HepG2 (cell line): Measurements from ENCODE around the gene NEURL1B. TPM values are rescaled to one million over a fixed set of nuclear protein-coding genes. Genes with fewer than 3 reads are reported as not detected.
A peak's percentile ranks its signal among the peaks of the same experiment; 100 is the strongest.

Experiments
- ESRRA ChIP-seq: sonication (generic); formaldehyde crosslinking; IDR thresholded peaks from 2 replicates; pipeline ENCODE4 v1.5.1; 2020; ENCODE audit warnings: mild to moderate bottlenecking, low read depth, missing genetic modification reagents
- FOXA3 ChIP-seq: IDR thresholded peaks from 2 replicates; pipeline ENCODE4 v1.6.1; 2016; ENCODE audit warnings: missing genetic modification reagents, missing compliant biosample characterization
- KAT7 ChIP-seq: IDR thresholded peaks from 2 replicates; pipeline ENCODE4 v1.6.1; 2018; ENCODE audit warnings: borderline replicate concordance, missing compliant biosample characterization
- NCOR1 ChIP-seq: fragments of 200-600 bp; sonication (generic); IDR thresholded peaks from 2 replicates; pipeline ENCODE4 v1.7.0; 2017; ENCODE audit warnings: antibody characterized with exemption, low read length, borderline replicate concordance
- SP4 ChIP-seq: sonication (generic); formaldehyde crosslinking; IDR thresholded peaks from 2 replicates; pipeline ENCODE4 v1.8.1; 2023; ENCODE audit warnings: mild to moderate bottlenecking, missing genetic modification reagents
- YEATS4 ChIP-seq: sonication (generic); formaldehyde crosslinking; IDR thresholded peaks from 2 replicates; pipeline ENCODE4 v1.4.0; 2020; ENCODE audit warnings: missing genetic modification reagents, borderline replicate concordance
- ZNF570 ChIP-seq: sonication (generic); formaldehyde crosslinking; IDR thresholded peaks from 2 replicates; pipeline ENCODE4 v1.4.0; 2020; ENCODE audit warnings: mild to moderate bottlenecking, missing genetic modification reagents, borderline replicate concordance
- polyA plus RNA-seq, 8 experiments: library from polyadenylated mRNA; depleted of rRNA in 3 of 8; stranded (reverse) in 7 of 8; unstranded in 1 of 8; fragments of >200 nt; fragmentation: Illumina TruSeq in 4 of 8; extraction: Trizol in 4 of 8; gene quantifications; 2 replicates each; pipeline versions ENCODE4 v1.2.1 to v1.2.3, GENCODE V29; 2011 to 2016; ENCODE audit warnings: low read depth in 4 of 8, missing spikeins in 1 of 8, mixed read lengths in 1 of 8; ENCODE audit not compliant: insufficient read depth in 1 of 8
- total RNA-seq, 5 experiments: library from RNA; depleted of rRNA; stranded (reverse); fragments of >200 nt; fragmentation: Illumina TruSeq; extraction: Trizol; gene quantifications; 2 replicates each; pipeline ENCODE4 v1.2.3, GENCODE V29; 2016; ENCODE audit warnings: low read depth in 1 of 5
- TF ChIP-seq, protein P1 (sequence below): sonication (generic); formaldehyde crosslinking; IDR thresholded peaks from 2 replicates; pipeline ENCODE4 v1.4.0; 2020; ENCODE audit warnings: low read depth, missing genetic modification reagents
- TF ChIP-seq, protein P2 (sequence below): sonication (generic); formaldehyde crosslinking; conservative IDR thresholded peaks from 2 replicates; pipeline ENCODE4 v1.8.0; 2022; ENCODE audit warnings: missing genetic modification reagents
- TF ChIP-seq, protein P3 (sequence below): sonication (generic); formaldehyde crosslinking; IDR thresholded peaks from 2 replicates; pipeline ENCODE4 v1.5.0; 2020; ENCODE audit warnings: missing genetic modification reagents, mild to moderate bottlenecking, borderline replicate concordance
- TF ChIP-seq, protein P4 (sequence below): sonication (generic); formaldehyde crosslinking; IDR thresholded peaks from 2 replicates; pipeline ENCODE4 v1.8.1; 2022; ENCODE audit warnings: low read depth, mild to moderate bottlenecking, missing genetic modification reagents
- TF ChIP-seq, protein P5 (sequence below): sonication (generic); formaldehyde crosslinking; conservative IDR thresholded peaks from 2 replicates; pipeline ENCODE4 v1.8.0; 2022; ENCODE audit warnings: mild to moderate bottlenecking, moderate library complexity, missing genetic modification reagents

NEURL1B gene
- total and polyA plus RNA-seq, 2 of the 13 experiments (the other 11 are each of a cell fraction or from before 2014, with no cell fraction given): 0.09 to 0.13 TPM

DNA sequence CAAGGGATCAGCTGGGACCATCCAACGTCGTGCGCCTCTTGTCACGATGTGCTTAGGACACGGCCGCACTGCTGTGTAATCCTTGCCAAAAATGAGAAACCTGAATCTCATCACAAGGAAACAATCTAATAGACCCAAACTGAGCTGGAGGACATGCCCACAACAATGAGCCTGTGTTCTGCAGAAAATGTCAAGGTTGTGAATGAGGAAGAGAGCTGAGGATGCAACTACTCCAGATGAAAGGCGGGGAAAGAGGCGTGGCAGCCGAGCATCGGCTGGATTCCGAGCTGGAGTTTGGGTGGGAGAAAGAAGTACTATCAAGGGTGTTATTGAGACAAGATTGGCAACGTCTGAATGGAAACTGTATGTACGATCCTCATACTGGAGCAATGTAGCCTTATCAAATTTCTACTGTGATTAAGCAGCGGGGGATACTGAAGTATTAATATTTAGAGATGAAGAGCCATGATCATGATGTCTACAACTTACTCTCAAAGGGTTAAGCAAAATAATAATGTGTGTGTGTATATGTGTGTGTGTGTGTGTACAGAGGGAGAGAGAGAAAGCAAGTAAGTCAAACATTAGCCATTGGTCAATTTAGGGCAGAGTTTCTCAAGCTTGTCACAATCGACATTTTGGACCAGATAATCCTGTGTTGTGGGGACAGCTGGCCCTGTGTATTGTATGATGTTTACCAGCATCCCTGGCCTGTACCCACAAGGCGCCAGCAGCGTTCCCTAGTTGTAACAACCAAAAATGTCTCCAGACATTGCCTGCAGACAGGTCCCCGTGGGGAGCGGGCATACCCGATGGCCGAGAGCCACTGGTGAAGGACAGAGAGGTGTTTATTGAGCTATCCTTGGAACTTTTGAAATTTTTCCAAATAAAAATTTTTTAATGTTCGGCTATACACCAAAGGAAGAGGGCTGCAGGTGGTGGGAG, 83.5 kb downstream of the NEURL1B start (continued):
- TF ChIP-seq, protein P1, sequence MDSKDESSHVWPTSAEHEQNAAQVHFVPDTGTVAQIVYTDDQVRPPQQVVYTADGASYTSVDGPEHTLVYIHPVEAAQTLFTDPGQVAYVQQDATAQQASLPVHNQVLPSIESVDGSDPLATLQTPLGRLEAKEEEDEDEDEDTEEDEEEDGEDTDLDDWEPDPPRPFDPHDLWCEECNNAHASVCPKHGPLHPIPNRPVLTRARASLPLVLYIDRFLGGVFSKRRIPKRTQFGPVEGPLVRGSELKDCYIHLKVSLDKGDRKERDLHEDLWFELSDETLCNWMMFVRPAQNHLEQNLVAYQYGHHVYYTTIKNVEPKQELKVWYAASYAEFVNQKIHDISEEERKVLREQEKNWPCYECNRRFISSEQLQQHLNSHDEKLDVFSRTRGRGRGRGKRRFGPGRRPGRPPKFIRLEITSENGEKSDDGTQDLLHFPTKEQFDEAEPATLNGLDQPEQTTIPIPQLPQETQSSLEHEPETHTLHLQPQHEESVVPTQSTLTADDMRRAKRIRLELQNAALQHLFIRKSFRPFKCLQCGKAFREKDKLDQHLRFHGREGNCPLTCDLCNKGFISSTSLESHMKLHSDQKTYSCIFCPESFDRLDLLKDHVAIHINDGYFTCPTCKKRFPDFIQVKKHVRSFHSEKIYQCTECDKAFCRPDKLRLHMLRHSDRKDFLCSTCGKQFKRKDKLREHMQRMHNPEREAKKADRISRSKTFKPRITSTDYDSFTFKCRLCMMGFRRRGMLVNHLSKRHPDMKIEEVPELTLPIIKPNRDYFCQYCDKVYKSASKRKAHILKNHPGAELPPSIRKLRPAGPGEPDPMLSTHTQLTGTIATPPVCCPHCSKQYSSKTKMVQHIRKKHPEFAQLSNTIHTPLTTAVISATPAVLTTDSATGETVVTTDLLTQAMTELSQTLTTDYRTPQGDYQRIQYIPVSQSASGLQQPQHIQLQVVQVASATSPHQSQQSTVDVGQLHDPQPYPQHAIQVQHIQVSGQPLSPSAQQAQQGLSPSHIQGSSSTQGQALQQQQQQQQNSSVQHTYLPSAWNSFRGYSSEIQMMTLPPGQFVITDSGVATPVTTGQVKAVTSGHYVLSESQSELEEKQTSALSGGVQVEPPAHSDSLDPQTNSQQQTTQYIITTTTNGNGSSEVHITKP (CRISPR knock-in tag): no peak
- TF ChIP-seq NCOR1 (peak; percentile 44; the same call in 1 of the 2 replicates), ZNF570 (no peak), FOXA3 (CRISPR knock-in tag) (peak; percentile 92), KAT7 (CRISPR knock-in tag) (no peak), ESRRA (CRISPR knock-in tag) (peak; percentile 52; the same call in 1 of the 2 replicates), YEATS4 (CRISPR knock-in tag) (0 out of 2 replicates have a peak, but pooled peaks have one; percentile 38), SP4 (no peak)
- TF ChIP-seq, protein P2, sequence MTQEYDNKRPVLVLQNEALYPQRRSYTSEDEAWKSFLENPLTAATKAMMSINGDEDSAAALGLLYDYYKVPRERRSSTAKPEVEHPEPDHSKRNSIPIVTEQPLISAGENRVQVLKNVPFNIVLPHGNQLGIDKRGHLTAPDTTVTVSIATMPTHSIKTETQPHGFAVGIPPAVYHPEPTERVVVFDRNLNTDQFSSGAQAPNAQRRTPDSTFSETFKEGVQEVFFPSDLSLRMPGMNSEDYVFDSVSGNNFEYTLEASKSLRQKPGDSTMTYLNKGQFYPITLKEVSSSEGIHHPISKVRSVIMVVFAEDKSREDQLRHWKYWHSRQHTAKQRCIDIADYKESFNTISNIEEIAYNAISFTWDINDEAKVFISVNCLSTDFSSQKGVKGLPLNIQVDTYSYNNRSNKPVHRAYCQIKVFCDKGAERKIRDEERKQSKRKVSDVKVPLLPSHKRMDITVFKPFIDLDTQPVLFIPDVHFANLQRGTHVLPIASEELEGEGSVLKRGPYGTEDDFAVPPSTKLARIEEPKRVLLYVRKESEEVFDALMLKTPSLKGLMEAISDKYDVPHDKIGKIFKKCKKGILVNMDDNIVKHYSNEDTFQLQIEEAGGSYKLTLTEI (CRISPR knock-in tag): no peak
- TF ChIP-seq, protein P3, sequence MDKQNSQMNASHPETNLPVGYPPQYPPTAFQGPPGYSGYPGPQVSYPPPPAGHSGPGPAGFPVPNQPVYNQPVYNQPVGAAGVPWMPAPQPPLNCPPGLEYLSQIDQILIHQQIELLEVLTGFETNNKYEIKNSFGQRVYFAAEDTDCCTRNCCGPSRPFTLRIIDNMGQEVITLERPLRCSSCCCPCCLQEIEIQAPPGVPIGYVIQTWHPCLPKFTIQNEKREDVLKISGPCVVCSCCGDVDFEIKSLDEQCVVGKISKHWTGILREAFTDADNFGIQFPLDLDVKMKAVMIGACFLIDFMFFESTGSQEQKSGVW: no peak
- TF ChIP-seq, protein P4, sequence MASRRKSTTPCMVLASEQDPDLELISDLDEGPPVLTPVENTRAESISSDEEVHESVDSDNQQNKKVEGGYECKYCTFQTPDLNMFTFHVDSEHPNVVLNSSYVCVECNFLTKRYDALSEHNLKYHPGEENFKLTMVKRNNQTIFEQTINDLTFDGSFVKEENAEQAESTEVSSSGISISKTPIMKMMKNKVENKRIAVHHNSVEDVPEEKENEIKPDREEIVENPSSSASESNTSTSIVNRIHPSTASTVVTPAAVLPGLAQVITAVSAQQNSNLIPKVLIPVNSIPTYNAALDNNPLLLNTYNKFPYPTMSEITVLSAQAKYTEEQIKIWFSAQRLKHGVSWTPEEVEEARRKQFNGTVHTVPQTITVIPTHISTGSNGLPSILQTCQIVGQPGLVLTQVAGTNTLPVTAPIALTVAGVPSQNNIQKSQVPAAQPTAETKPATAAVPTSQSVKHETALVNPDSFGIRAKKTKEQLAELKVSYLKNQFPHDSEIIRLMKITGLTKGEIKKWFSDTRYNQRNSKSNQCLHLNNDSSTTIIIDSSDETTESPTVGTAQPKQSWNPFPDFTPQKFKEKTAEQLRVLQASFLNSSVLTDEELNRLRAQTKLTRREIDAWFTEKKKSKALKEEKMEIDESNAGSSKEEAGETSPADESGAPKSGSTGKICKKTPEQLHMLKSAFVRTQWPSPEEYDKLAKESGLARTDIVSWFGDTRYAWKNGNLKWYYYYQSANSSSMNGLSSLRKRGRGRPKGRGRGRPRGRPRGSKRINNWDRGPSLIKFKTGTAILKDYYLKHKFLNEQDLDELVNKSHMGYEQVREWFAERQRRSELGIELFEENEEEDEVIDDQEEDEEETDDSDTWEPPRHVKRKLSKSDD (CRISPR knock-in tag): no peak
- TF ChIP-seq, protein P5, sequence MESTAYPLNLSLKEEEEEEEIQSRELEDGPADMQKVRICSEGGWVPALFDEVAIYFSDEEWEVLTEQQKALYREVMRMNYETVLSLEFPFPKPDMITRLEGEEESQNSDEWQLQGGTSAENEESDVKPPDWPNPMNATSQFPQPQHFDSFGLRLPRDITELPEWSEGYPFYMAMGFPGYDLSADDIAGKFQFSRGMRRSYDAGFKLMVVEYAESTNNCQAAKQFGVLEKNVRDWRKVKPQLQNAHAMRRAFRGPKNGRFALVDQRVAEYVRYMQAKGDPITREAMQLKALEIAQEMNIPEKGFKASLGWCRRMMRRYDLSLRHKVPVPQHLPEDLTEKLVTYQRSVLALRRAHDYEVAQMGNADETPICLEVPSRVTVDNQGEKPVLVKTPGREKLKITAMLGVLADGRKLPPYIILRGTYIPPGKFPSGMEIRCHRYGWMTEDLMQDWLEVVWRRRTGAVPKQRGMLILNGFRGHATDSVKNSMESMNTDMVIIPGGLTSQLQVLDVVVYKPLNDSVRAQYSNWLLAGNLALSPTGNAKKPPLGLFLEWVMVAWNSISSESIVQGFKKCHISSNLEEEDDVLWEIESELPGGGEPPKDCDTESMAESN (CRISPR knock-in tag): no peak
